Motor neuron (in vitro differentiated cells): ENCODE data around the gene HLA-G. TPM values are rescaled to one million over a fixed set of nuclear protein-coding genes. Genes with fewer than 3 reads are reported as not detected.
A peak's percentile ranks its signal among the peaks of the same experiment; 100 is the strongest.

Experiments used
- ATAC-seq, 8 experiments: fragments of 200-7000 bp; cut with Tn5 transposase; replicated peaks in 6 of 8; 2 replicates each; pipeline ENCODE4 v1.8.0; 2021; ENCODE audit warnings: mild to moderate bottlenecking in 8 of 8, moderate library complexity in 8 of 8
- H3K27ac ChIP-seq, 2 donors: fragments of 250-450 bp; sonication (Bioruptor Pico); 2 replicates each; pipeline ENCODE4 v1.9.0; 2021; ENCODE audit warnings: antibody characterized with exemption in 2 of 2, mild to moderate bottlenecking in 2 of 2, moderate library complexity in 1 of 2
- H3K4me1 ChIP-seq, 2 donors: fragments of 250-450 bp; sonication (Bioruptor Pico); replicated peaks in 1 of 2; 2 replicates each; pipeline ENCODE4 v1.6.1; 2021; ENCODE audit warnings: antibody characterized with exemption in 2 of 2, mild to moderate bottlenecking in 2 of 2, moderate library complexity in 1 of 2
- H3K4me3 ChIP-seq, 5 donors: fragments of 250-450 bp; sonication (Bioruptor Pico); 2 replicates each; pipeline ENCODE4 v1.9.0; 2021; ENCODE audit warnings: antibody characterized with exemption in 5 of 5, mild to moderate bottlenecking in 5 of 5, moderate library complexity in 4 of 5
- WGBS, 10 experiments: fragments of 450-650 bp; shearing (Covaris generic); methylation state at CpG; one replicate each; pipeline ENCODE4 v1.0.0; 2022; 5-methylcytosine and 5-hydroxymethylcytosine counted together
- in situ Hi-C, 9 experiments: fragments of 400-800 bp; cut with MboI; loops; one replicate each; pipeline ENCODE4 v1.15.0; 2021; ENCODE audit warnings: low sequenced_read_pairs in 9 of 9, low pct_unique_long_range_greater_than_20kb in 2 of 9; ENCODE audit not compliant: unreplicated experiment in 9 of 9
- total RNA-seq, 8 experiments: library from RNA; unstranded; fragments of 300-600 nt; gene quantifications; 2 replicates each; pipeline versions ENCODE4 v1.2.3 to v1.2.4, GENCODE V29; 2022

Gene HLA-G
- total RNA-seq, 8 experiments from 2014 or later = 0.56 TPM; not detected in 7

- Histone ChIP-seq H3K27ac (no peak overlapping the region), H3K4me3 (no peak overlapping the region), H3K4me1 (no peaks in the 10 kb centered on the region)
- in situ Hi-C loops = loop anchor here in 5 of 9 experiments (10.0 to 25.0 kb wide), 5 partner anchors 81 to 311 kb away; partner anchors contain the start of genes TRIM40 (in 2 of the 5) and HLA-F (in 1 of the 5)
- no peak for ATAC-seq
- 67 to 100% (median 67%) methylated on average over 1 of the region's 1 CpG; no CpG with 5 or more reads in 7 of the 10 experiments for WGBS, 10 experiments
These were observed 1.4 kb upstream of the HLA-G start for GRCh38 chr6:29826271-29826670.

- peak in 2 of 8 experiments; percentile 36 to 37 for ATAC-seq
- no peaks in the 10 kb centered on the region for H3K4me1 ChIP-seq
- H3K27ac ChIP-seq = no peak overlapping the region
- WGBS, 10 experiments = 10 to 60% methylated on average over 1 to 9 of the region's 26 CpGs; no CpG with 5 or more reads in 8 of the 10 experiments
- no peak overlapping the region for H3K4me3 ChIP-seq
- in situ Hi-C loops = loop anchor here in 5 of 9 experiments (10.0 to 25.0 kb wide), 5 partner anchors 84 to 309 kb away; partner anchors contain the start of genes TRIM40 (in 2 of the 5) and HLA-F (in 1 of the 5)
These were observed 809 bp downstream of the HLA-G start for GRCh38 chr6:29828471-29828797.

- WGBS, 10 experiments = 88 to 100% (median 92%) methylated on average over 2 to 3 of the region's 3 CpGs; no CpG with 5 or more reads in 7 of the 10 experiments
- no peak for ATAC-seq
- H3K4me3 ChIP-seq = no peak overlapping the region
- H3K4me1 ChIP-seq = no peaks in the 10 kb centered on the region
- H3K27ac ChIP-seq = no peak overlapping the region
- in situ Hi-C loops = loop anchor here in 5 of 9 experiments (10.0 to 25.0 kb wide), 6 partner anchors 85 to 308 kb away; partner anchors contain the start of genes TRIM40 (in 2 of the 5) and HLA-F (in 1 of the 5)
These were observed 2.1 kb downstream of the HLA-G start for GRCh38 chr6:29829766-29830165.

- Histone ChIP-seq H3K4me3 (no peak overlapping the region), H3K27ac (no peak overlapping the region), H3K4me1 (no peaks in the 10 kb centered on the region)
- no peak for ATAC-seq
- 0% methylated on average over 1 of the region's 2 CpGs; no CpG with 5 or more reads in 9 of the 10 experiments for WGBS, 10 experiments
- in situ Hi-C loops = loop anchor here in 5 of 9 experiments (10.0 to 25.0 kb wide), 5 partner anchors 93 to 307 kb away; partner anchors contain the start of genes TRIM40 (in 2 of the 5) and HLA-F (in 1 of the 5)
These were observed 2.8 kb downstream of the HLA-G start for GRCh38 chr6:29830409-29830808.

- Histone ChIP-seq H3K4me1 (no peaks in the 10 kb centered on the region), H3K27ac (no peak overlapping the region), H3K4me3 (no peak overlapping the region)
- WGBS, 10 experiments = 25 to 100% (median 73%) methylated on average over 1 to 2 of the region's 2 CpGs; no CpG with 5 or more reads in 1 of the 10 experiments
- no peak for ATAC-seq
- in situ Hi-C loops = loop anchor here in 5 of 9 experiments (10.0 to 25.0 kb wide), 5 partner anchors 94 to 306 kb away; partner anchors contain the start of genes TRIM40 (in 2 of the 5) and HLA-F (in 1 of the 5)
These were observed 4.2 kb downstream of the HLA-G start for GRCh38 chr6:29831776-29832175.

GRCh38 chr6:29834564-29835436, 7.2 kb downstream of the HLA-G start:
- ATAC-seq = peak in 3 of 8 experiments; percentile 60 to 72 (median 69)
- no peak overlapping the region for H3K27ac ChIP-seq
- H3K4me1 ChIP-seq = no peaks in the 10 kb centered on the region
- no peak overlapping the region for H3K4me3 ChIP-seq
- WGBS, 10 experiments = 0 to 47% (median 26%) methylated on average over 2 to 12 of the region's 16 CpGs; no CpG with 5 or more reads in 2 of the 10 experiments
- in situ Hi-C loops = loop anchor here in 5 of 9 experiments (10.0 to 25.0 kb wide), 5 partner anchors 97 to 303 kb away; partner anchors contain the start of genes TRIM40 (in 2 of the 5) and HLA-F (in 1 of the 5)

- ATAC-seq = no peak
- 33 to 83% (median 66%) methylated on average over 1 of the region's 1 CpG; no CpG with 5 or more reads in 6 of the 10 experiments for WGBS, 10 experiments
- Histone ChIP-seq H3K27ac (no peak overlapping the region), H3K4me1 (no peaks in the 10 kb centered on the region), H3K4me3 (no peak overlapping the region)
- in situ Hi-C loops = loop anchor here in 6 of 9 experiments (10.0 to 25.0 kb wide), 8 partner anchors 103 to 297 kb away; partner anchors contain the start of genes TRIM40 (in 3 of the 6) and HLA-F (in 1 of the 6)
These were observed 12.3 kb downstream of the HLA-G start for GRCh38 chr6:29839917-29840316.

GRCh38 chr6:29841030-29841429, 13.4 kb downstream of the HLA-G start:
- Histone ChIP-seq H3K4me3 (no peak overlapping the region), H3K4me1 (no peaks in the 10 kb centered on the region), H3K27ac (no peak overlapping the region)
- ATAC-seq = no peak
- in situ Hi-C loops = loop anchor here in 6 of 9 experiments (10.0 to 25.0 kb wide), 7 partner anchors 104 to 296 kb away; partner anchors contain the start of genes TRIM40 (in 3 of the 6) and HLA-F (in 1 of the 6)

GRCh38 chr6:29845405-29846006, 17.9 kb downstream of the HLA-G start:
- Histone ChIP-seq H3K27ac (no peak overlapping the region), H3K4me1 (no peaks in the 10 kb centered on the region), H3K4me3 (no peak overlapping the region)
- no peak for ATAC-seq
- 0 to 86% (median 69%) methylated on average over 1 to 2 of the region's 2 CpGs; no CpG with 5 or more reads in 5 of the 10 experiments for WGBS, 10 experiments
- in situ Hi-C loops = loop anchor here in 6 of 9 experiments (10.0 to 25.0 kb wide), 7 partner anchors 108 to 292 kb away; partner anchors contain the start of genes TRIM40 (in 3 of the 6) and HLA-F (in 1 of the 6)

GRCh38 chr6:29847871-29848630, 20.4 kb downstream of the HLA-G start:
- H3K27ac ChIP-seq = no peak overlapping the region
- WGBS, 10 experiments = 0 to 14% (median 0%) methylated on average over 1 to 8 of the region's 14 CpGs; no CpG with 5 or more reads in 2 of the 10 experiments
- no peak overlapping the region for H3K4me3 ChIP-seq
- peak; percentile 78 to 93 (median 87) for ATAC-seq
- in situ Hi-C loops = loop anchor here in 6 of 9 experiments (10.0 to 25.0 kb wide), 7 partner anchors 111 to 289 kb away; partner anchors contain the start of genes TRIM40 (in 3 of the 6) and HLA-F (in 1 of the 6)
- H3K4me1 ChIP-seq = no peaks in the 10 kb centered on the region

GRCh38 chr6:29850011-29850553, 22.5 kb downstream of the HLA-G start:
- in situ Hi-C loops = loop anchor here in 1 of 9 experiments (25.0 kb wide), 1 partner anchor 262 kb away; the partner anchor contains the start of gene TRIM31
- no peaks in the 10 kb centered on the region for H3K4me1 ChIP-seq
- ATAC-seq = peak in 3 of 8 experiments; percentile 72 to 84 (median 80)
- 4 to 73% (median 16%) methylated on average over 4 to 26 of the region's 38 CpGs; no CpG with 5 or more reads in 1 of the 10 experiments for WGBS, 10 experiments
- H3K27ac ChIP-seq = no peak overlapping the region
- no peak overlapping the region for H3K4me3 ChIP-seq
